Hepatic stellate cell (primary cell): ENCODE data around the gene FBLN1.
"Not testable (repeated sequence)": the region's sequence is repeated elsewhere in the genome, so short reads cannot be mapped to it uniquely, and the experiment has no call there.

Source experiments
- DNase-seq: peaks from one replicate; pipeline ENCODE4 v3.0.0; 2011; ENCODE audit warnings: low spot score

Gene FBLN1

GRCh38 chr22:45612940-45613339 lies 110.3 kb downstream of the FBLN1 start:
- no peak for DNase-seq

- no peak for DNase-seq
Observed at GRCh38 chr22:45615364-45615763, 112.7 kb downstream of the FBLN1 start.

- no peak for DNase-seq
Observed at GRCh38 chr22:45616432-45616831, 113.7 kb downstream of the FBLN1 start.

- no peak for DNase-seq
Observed at GRCh38 chr22:45617948-45618347, 115.3 kb downstream of the FBLN1 start.

- no peak for DNase-seq
Observed at GRCh38 chr22:45620706-45621105, 118.0 kb downstream of the FBLN1 start.

- no peak for DNase-seq
Observed at GRCh38 chr22:45621836-45622600, 119.3 kb downstream of the FBLN1 start.

- DNase-seq: not testable (repeated sequence)
Observed at GRCh38 chr22:45623464-45624145, 120.9 kb downstream of the FBLN1 start.

GRCh38 chr22:45626198-45626651 lies 123.5 kb downstream of the FBLN1 start:
- DNase-seq: no peak

- DNase-seq: no peak
Observed at GRCh38 chr22:45627489-45628233, 125.0 kb downstream of the FBLN1 start.

GRCh38 chr22:45628515-45628914 lies 125.8 kb downstream of the FBLN1 start:
- no peak for DNase-seq

- no peak for DNase-seq
Observed at GRCh38 chr22:45629469-45630089, 126.9 kb downstream of the FBLN1 start.

GRCh38 chr22:45630436-45630835 lies 127.8 kb downstream of the FBLN1 start:
- no peak for DNase-seq

- no peak for DNase-seq
Observed at GRCh38 chr22:45631140-45631840, 128.6 kb downstream of the FBLN1 start.

- no peak for DNase-seq
Observed at GRCh38 chr22:45631841-45632238, 129.2 kb downstream of the FBLN1 start.

- DNase-seq: no peak
Observed at GRCh38 chr22:45632791-45633515, 130.3 kb downstream of the FBLN1 start.

- DNase-seq: no peak
Observed at GRCh38 chr22:45636683-45637082, 134.0 kb downstream of the FBLN1 start.

GRCh38 chr22:45638197-45638596 lies 135.5 kb downstream of the FBLN1 start:
- DNase-seq: no peak

- DNase-seq: no peak
Observed at GRCh38 chr22:45638834-45639746, 136.4 kb downstream of the FBLN1 start.

- DNase-seq: no peak
Observed at GRCh38 chr22:45639747-45640102, 137.0 kb downstream of the FBLN1 start.
